Pancreas (tissue), 10 donors: Measurements from ENCODE around the gene DOK7. TPM values are rescaled to one million over a fixed set of nuclear protein-coding genes. Genes with fewer than 3 reads are reported as not detected.
"Not testable (repeated sequence)": the region's sequence is repeated elsewhere in the genome, so short reads cannot be mapped to it uniquely, and the experiment has no call there.

Experiments
- ATAC-seq, 4 donors: fragments of 200-7000 bp; cut with Tn5 transposase; one replicate each; pipeline versions ENCODE4 v1.8.0 to v1.9.1; 2020; ENCODE audit warnings: mild to moderate bottlenecking in 4 of 4, moderate library complexity in 4 of 4
- DNase-seq, 6 donors: peaks; one replicate each; pipeline ENCODE4 v3.0.0-alpha.2; 2020
- FAIRE-seq: peaks from 2 replicates; lab custom pipeline; 2012; peaks lifted over from hg19 to GRCh38; lab: Jason Lieb, UNC
- H3K27ac ChIP-seq, 4 donors: fragments of 200-600 bp; sonication (generic); 1 replicate in 3 of 4; 2 replicates in 1 of 4; pipeline versions ENCODE4 v1.5.0 to v1.8.0; 2020
- H3K27me3 ChIP-seq, 4 donors: fragments of 200-600 bp; one replicate each; pipeline ENCODE4 v1.8.0; 2021
- H3K36me3 ChIP-seq, 3 donors: fragments of 200-600 bp; sonication (generic) in 1 of 3; one replicate each; pipeline versions ENCODE4 v1.5.0 to v1.8.0; 2020 to 2021
- H3K4me1 ChIP-seq, 3 donors: fragments of 200-600 bp; one replicate each; pipeline ENCODE4 v1.8.0; 2021
- H3K4me3 ChIP-seq, 4 donors: fragments of 200-600 bp; sonication (generic) in 2 of 4; one replicate each; pipeline versions ENCODE4 v1.5.0 to v1.8.0; 2020 to 2021
- H3K9me3 ChIP-seq, 4 donors: fragments of 200-600 bp; one replicate each; pipeline ENCODE4 v1.8.0; 2021
- CTCF ChIP-seq, 4 donors: fragments of 200-600 bp; sonication (generic) in 3 of 4; IDR thresholded peaks; one replicate each; pipeline versions ENCODE4 v1.5.0 to v1.8.0; 2021; ENCODE audit warnings: antibody characterized with exemption in 4 of 4
- WGBS, 2 donors: extraction: QIAGEN DNeasy Blood & Tissue Kit; methylation state at CpG; one replicate each; pipeline ENCODE4 v1.1.7; 2013; 5-methylcytosine and 5-hydroxymethylcytosine counted together
- intact Hi-C, 3 donors: fragments of 100-400 bp; cut with DNase I; formaldehyde crosslinking; loops; one replicate each; pipeline versions ENCODE4 v1.11.1 to v1.14.2; 2022
- polyA plus RNA-seq, 2 donors: library from polyadenylated mRNA; stranded (reverse); fragments of 200-250 nt; gene quantifications; one replicate each; pipeline ENCODE4 v1.2.3, GENCODE V29; 2013
- total RNA-seq, 6 donors: library from RNA; stranded (reverse); fragmentation: NEBNext Ultra II Directional in 4 of 6; extraction: Animal tissue kit (Norgen Biotek cat#: 25700) in 4 of 6; gene quantifications; one replicate each; pipeline versions ENCODE4 v1.2.1 to v1.2.4, GENCODE V29; 2021 to 2023
- donor health status: healthy with polysubstance abuse.
- donor health status: DM: no; HTN: no; CAD: no; lungs with moderate emphysema.
- donor health status: DM: no; HTN: no; CAD: no.
- donor health status: control.
- donor health status: control.
- donor health status: Bipolar disorder and iron deficiency.
- donor health status: DM: yes; HTN: yes; CAD: no.
- donor health status: DM: no; HTN: no; CAD: no.
- donor health status: DM: no; HTN: no; CAD: no.
- donor health status: DM: yes; HTN: yes; CAD: no.

Gene DOK7
- total and polyA plus RNA-seq, 8 donors, result 2.5 to 8.0 (median 4.2) TPM

- ATAC-seq, result no peak
- H3K27ac ChIP-seq, result no peak overlapping the region
- TF ChIP-seq CTCF (IDR thresholded peaks at IDR 0.05), result no peak
- no peak for FAIRE-seq
- no peaks in the 10 kb centered on the region for H3K9me3 ChIP-seq
- H3K27me3 ChIP-seq, result no peaks in the 10 kb centered on the region
- H3K36me3 ChIP-seq, result peaks cover 0 to 57% (median 29%) of the 10 kb centered on the region in 3 donors
- intact Hi-C loops, result no loop called here
- 90% methylated on average over 6 of the region's 6 CpGs for WGBS, 2 donors
- peak in 2 of 6 donors; percentile 8 to 9 for DNase-seq
- no peaks in the 10 kb centered on the region for H3K4me1 ChIP-seq
- no peak overlapping the region for H3K4me3 ChIP-seq
These were observed 48.1 kb downstream of the DOK7 start for GRCh38 chr4:3511187-3511586.

- H3K27me3 ChIP-seq, H3K9me3 ChIP-seq, H3K4me3 ChIP-seq, intact Hi-C loops, H3K27ac ChIP-seq, FAIRE-seq, H3K4me1 ChIP-seq, ATAC-seq: not testable (repeated sequence)
- H3K36me3 ChIP-seq, result peaks cover 0 to 61% (median 34%) of the 10 kb centered on the region in 3 donors
- peak in 2 of 6 donors; percentile 14 to 20 for DNase-seq
- 95 to 99% methylated on average over 19 to 21 of the region's 27 CpGs for WGBS, 2 donors
These were observed 48.5 kb downstream of the DOK7 start for GRCh38 chr4:3511601-3512000.

- FAIRE-seq (no peak), DNase-seq (peak in 2 of 6 donors; percentile 21 to 39), ATAC-seq (no peak)
- Histone ChIP-seq H3K27ac (no peak overlapping the region), H3K27me3 (no peaks in the 10 kb centered on the region), H3K4me1 (no peaks in the 10 kb centered on the region), H3K36me3 (peaks cover 2 to 68% (median 39%) of the 10 kb centered on the region in 3 donors), H3K4me3 (no peak overlapping the region), H3K9me3 (no peaks in the 10 kb centered on the region)
- TF ChIP-seq CTCF (IDR thresholded peaks at IDR 0.05), result no peak
- intact Hi-C loops, result no loop called here
- 93 to 94% methylated on average over 13 of the region's 13 CpGs for WGBS, 2 donors
These were observed 49.2 kb downstream of the DOK7 start for GRCh38 chr4:3512279-3512678.

GRCh38 chr4:3512719-3513118 lies 49.6 kb downstream of the DOK7 start:
- TF ChIP-seq CTCF (IDR thresholded peaks at IDR 0.05), result no peak
- Histone ChIP-seq H3K27ac (no peak overlapping the region), H3K27me3 (no peaks in the 10 kb centered on the region), H3K4me1 (no peaks in the 10 kb centered on the region), H3K36me3 (peaks cover 7 to 70% (median 43%) of the 10 kb centered on the region in 3 donors), H3K4me3 (no peak overlapping the region), H3K9me3 (no peaks in the 10 kb centered on the region)
- ATAC-seq (no peak), DNase-seq (peak in 1 of 6 donors; percentile 54), FAIRE-seq (no peak)
- 92 to 95% methylated on average over 22 of the region's 22 CpGs for WGBS, 2 donors
- intact Hi-C loops, result no loop called here

- Histone ChIP-seq H3K9me3 (no peaks in the 10 kb centered on the region), H3K4me3 (no peak overlapping the region), H3K4me1 (no peaks in the 10 kb centered on the region), H3K27me3 (no peaks in the 10 kb centered on the region), H3K36me3 (peaks cover 10 to 67% (median 45%) of the 10 kb centered on the region in 3 donors), H3K27ac (no peak overlapping the region)
- WGBS, 2 donors, result 92 to 93% methylated on average over 18 of the region's 18 CpGs
- no peak for ATAC-seq
- TF ChIP-seq CTCF (IDR thresholded peaks at IDR 0.05), result no peak
- peak in 1 of 6 donors; percentile 45 for DNase-seq
- intact Hi-C loops, result no loop called here
- FAIRE-seq, result no peak
These were observed 50.7 kb downstream of the DOK7 start for GRCh38 chr4:3513807-3514206.
